DMS79 treated with DMSO at 0.1 percent for 48 hours (cell line): ENCODE measurements around the gene MOCS3.
"Not testable (repeated sequence)": the region's sequence is repeated elsewhere in the genome, so short reads cannot be mapped to it uniquely, and the experiment has no call there.

Experiments
- DNase-seq: peaks from one replicate; lab custom pipeline; 2025; lab: John Stamatoyannopoulos, UW

The MOCS3 gene

GRCh38 chr20:50932016-50932485 is 26.6 kb upstream of the MOCS3 start:
- DNase-seq: no peak

DNA sequence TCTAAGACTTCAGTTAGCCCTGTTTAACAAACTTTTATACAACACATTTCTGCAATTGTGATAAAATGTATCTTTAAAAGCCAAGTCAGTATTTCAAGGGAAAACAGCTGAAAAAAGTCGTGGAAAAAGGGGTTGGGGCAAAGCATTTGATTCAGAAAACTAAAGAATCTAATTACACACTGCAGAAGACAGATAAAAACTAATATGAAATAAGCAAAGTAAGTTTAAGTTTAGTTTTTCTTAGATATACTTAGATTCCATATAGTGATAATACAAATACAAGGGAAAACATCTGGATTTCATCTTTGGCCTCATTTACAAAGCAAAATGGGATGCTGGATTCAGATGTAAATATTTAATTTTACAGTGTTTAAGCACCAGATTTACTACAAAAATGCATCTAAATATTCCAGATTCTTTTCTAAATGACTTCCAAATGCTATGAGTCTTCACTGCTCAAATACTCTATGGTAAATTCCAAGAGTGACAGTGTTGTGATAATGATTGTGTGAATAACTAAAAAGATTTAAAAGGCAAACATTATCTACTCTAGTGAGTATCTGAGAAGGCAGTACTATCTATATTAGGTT is 25.8 kb upstream of the MOCS3 start:
- no peak for DNase-seq

DNA sequence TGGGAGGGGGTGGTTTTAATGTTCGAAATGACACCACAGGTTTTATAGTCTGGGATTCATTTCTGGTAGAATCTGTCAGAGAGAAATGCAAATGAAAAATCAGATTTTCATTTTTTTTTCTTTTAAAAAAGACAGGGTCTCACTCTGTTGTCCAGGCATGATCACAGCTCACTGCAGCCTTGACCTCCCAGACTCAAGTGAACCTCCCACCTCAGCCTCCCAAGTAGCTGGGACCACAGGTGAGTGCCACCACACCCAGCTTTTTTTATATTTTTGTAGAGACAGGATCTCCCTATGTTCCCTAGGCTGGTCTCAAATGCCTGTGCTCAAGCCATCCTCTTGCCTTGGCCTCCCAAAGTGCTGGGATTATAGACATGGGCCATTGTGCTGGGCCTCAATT is 25.0 kb upstream of the MOCS3 start:
- DNase-seq: no peak

- DNase-seq: no peak
These were observed 15.5 kb upstream of the MOCS3 start for GRCh38 chr20:50943069-50943468.

DNA sequence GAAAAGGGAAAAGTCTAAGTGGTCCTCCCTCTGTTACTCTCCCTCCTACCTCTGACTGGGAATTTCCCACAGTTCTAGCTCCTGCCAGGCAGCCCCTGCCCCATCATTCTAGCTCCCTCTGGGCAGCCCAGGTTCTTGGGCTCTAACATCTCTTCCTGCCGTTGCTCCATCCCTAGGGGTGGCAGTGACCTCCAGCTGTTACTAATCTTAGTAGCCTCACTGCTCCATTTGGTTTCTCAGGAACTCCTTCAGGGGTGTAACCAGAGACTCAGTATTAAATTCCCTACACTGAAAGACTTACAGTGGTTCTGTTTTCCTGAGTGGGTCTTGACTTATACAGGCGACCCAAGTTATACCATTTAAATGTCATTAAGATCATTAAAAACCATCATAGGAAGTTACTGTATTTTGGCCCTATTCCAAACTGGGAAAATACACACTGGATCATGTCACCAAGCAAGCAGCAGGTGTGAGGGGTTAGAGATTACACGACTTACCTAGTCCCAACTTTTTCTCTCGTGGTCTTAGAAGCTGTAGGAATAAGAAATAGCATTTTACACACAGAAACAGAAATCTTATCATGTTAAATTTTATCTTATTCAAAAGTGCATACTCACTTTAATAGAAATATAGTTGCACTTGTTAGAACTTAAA is 10.4 kb upstream of the MOCS3 start:
- no peak for DNase-seq

DNA sequence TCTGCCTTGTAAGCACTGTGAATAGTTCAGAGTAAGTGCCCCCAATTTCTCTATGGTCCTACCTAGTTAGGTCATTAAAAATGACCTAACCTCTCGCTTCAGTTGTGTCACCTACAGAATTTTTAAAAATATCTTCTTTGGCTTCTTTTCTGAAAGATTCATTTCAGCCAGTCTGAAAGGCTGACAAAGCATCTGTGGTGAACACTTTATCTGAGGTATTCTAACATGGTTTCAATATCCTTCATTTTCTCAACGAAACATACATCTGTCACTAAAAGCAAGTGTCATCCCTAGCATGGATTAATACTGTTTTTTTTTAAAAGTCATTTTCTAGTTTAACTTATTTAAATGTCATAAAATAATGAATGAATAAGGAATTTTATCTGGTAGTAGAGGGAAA is 5.4 kb upstream of the MOCS3 start:
- no peak for DNase-seq

DNA sequence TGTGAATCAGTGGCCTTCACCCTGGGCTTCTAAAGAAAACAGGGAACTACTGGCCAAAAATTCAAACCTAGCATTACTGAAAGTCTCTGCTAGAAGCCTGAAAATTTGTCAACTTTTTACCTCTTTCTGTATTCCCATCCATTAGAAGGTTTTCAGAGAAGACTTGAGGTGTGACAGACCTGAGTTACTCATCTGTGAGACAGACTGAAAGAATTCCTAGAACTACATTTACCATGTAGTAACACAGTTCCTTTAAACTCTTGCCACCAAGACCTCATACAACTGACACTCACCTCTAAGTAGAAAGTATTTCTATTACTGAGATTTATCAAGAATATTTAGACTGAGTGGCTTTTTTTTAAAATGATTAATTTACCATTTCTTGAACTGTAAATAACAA is 4.8 kb upstream of the MOCS3 start:
- DNase-seq: no peak

- DNase-seq: no peak
These were observed 1.3 kb upstream of the MOCS3 start for GRCh38 chr20:50957276-50957675.

DNA sequence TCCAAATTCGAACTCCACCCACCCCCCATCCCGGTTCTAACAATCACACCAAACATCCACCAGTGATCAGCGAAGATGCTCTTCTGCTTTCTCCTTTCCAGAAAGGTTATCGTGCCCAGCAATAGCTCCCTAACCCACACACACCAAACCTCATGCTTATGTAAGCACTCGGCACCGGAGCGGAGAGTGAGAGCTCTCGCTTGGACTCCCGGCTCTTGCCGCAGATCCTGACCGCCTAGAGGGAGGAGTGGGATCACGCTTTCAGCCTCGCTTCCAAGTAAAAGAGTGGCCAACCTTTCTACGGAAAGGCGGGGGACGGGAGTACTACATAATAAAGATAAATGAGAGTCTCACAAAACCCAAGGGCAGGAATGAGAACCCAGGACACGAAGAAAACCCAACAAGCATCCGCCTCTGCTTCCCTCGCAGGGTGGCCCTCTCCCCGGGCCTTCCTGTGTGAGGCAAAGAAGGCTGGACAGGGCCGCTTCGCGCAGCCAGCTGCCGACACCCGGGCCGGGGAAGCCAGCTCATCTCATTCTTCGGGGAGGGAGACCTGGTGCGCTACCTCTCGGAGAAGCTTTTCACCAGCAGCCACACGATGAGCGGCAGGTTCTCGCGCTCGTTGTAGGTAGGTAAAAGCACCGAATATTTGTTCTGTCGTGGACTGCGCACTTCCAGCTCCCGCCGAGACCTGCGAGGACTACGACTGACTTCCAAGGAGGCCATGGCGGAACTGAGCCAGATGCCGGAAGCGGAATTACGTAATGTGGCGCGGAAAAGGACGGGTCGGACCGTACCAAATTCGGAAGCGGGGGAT is 612 bp upstream of the MOCS3 start, which contains the start of gene DPM1:
Gene DPM1, minus strand, starts transcription at position 735 of the 817 bp plus-strand sequence. Its CDS starts 9 bp downstream, at position 726.
- DNase-seq: peak; percentile 19

GRCh38 chr20:50959543-50960126 is 1.0 kb downstream of the MOCS3 start:
- no peak for DNase-seq

- no peak for DNase-seq
These were observed 9.0 kb downstream of the MOCS3 start for GRCh38 chr20:50967586-50967985.

DNA sequence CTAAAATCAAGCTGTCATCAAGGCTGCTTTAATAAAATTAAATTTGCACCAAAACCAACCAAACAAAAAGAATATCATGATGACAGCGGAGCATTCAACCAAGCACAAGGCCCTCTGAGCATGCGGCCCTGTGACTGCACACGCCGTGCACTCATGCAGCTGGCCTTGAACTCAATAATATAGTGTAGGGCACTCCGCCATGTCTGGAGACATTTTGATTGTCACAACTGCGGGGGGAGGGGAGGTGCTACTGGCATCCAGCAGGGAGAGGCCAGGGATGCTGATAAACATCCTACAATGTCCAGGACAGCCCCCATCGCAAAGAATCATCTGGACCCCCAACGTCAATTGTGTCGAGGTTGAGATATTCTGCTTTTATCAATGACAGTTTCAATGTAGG is 9.7 kb downstream of the MOCS3 start:
- no peak for DNase-seq

- no peak for DNase-seq
These were observed 10.8 kb downstream of the MOCS3 start for GRCh38 chr20:50969435-50969834.

- no peak for DNase-seq
These were observed 11.3 kb downstream of the MOCS3 start for GRCh38 chr20:50969912-50970311.

DNA sequence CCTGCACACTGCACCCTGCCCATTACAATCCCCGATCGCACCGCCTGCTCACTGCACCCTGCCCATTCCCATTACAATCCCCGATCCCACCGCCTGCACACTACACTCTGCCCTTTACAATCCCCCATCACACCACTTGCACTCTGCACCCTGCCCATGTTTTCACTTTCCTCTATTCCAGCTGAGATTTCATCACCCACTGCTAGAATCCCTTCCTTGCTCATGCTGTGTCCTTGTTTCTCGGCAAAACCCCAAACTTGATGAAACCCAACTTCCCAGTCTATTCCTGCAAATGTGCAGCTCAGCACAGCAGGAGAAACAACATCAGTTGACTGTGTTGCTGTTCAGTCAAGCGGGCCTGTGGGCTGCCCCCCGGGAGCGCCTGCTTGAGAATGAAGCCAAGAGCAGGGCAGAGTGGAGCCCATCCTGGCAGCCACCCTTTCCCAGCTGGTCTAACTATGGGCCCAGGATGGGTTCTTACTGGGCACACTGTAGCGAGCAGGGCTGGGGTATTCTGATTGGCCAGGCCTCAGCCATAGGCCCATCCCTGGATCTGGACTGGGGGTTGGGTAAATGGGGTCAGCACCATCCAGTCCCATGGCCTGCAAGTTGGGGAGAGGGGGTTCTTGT is 17.2 kb downstream of the MOCS3 start:
- DNase-seq: no peak

DNA sequence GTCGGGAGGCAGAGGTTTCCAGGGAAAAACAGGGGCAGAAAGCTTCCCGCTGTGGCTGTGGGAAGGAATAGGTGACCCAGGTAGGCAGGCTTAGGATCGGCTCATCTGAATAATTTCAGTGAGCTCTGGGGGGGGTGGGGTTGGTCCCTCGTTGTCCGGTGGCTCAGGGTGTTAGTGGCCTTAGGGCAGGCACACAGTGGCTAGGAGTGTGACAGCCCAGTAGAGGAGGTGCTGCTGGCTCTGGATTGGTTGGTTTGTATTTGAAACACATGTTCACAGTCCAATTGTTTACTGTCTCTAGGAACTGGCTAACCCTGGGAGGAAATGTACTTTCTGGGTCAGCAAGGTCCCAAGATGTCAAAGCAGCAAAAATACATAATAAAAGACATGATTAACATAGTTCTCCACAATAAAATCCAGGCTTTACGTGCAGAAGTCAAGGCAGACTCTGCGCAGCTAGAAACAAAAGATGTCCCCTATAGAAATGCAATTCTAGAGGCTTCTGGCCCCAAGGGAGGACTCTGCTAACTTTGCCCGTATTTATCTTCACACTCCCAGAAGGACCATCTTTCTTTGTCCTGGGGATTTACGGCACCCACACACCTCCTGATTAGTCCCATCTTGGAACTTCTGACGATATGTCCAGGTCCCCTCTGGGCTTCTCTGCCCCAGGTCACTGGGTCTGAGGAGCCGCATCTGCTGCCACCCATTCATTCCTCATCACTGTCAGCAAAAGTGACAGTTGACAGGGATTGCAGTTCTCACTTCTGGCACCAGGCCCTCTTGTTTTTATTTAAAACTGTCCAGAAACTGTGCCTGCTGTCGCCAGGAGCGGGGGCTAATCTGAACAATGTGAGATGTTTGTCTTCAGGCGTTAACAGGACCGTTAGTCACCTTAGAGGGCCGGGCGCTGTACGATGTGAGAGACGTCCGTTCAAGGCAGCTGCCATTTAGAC is 18.7 kb downstream of the MOCS3 start:
- DNase-seq: no peak

DNA sequence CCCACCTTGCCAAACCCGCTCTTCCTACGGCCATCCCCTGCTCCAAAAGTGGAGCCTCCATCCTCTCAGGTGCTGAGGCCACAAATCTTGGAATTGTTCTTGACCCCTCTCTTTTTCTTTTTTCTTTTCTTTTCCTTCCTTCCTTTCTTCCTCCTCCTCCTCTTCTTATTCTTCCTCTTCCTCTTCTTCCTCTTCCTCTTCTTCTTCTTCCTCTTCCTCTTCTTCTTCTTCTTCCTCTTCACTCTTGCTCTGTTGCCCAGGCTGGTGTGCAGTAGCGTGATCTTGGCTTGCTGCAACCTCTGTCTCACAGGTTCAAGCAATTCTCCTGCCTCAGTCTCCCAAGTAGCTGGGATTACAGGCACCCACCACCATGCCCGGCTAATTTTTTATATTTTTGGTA is 19.9 kb downstream of the MOCS3 start:
- not testable (repeated sequence) for DNase-seq

- no peak for DNase-seq
These were observed 21.6 kb downstream of the MOCS3 start for GRCh38 chr20:50980071-50980681.

DNA sequence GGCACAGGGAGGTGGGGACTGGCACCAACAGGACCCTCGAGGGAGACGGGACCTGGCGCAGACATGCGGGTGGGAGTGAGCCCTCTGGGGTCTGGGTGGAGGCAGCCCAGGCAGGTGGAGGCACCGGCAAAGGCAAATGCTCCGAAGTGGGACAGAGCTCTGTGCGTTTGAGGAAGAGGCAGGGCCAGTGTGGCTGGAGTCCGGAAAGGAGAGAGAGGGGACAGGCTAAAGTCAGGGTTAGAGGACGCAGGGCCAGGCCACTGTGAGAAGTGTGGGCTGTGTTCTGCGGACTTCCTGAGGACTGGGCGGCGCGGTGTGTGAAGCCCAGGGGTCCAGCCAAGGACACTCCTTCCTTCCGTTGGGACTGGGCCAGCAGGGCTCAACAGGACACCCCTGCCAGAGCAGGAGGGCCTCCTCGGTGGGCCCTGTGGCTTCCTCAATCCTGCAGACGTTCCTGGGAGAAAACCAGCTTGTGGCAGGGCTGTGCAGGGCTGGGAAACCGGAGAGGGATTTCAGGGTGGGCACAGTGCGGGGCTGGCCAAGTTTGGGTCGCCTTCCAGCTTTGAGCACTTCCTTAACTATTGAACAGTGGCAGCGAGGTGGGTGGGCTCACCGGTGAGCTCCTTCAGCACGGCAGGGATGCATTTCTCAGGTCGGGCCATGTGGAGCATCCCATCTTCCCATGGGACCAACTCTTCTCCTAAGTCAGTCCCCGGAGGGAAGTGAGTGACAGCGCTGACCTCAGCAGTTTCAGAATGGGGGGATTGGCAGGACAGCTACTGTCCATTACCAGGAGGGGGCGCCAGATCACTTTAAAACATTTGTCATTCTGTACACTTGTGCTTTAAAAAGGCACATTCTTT is 22.5 kb downstream of the MOCS3 start:
- DNase-seq: no peak

DNA sequence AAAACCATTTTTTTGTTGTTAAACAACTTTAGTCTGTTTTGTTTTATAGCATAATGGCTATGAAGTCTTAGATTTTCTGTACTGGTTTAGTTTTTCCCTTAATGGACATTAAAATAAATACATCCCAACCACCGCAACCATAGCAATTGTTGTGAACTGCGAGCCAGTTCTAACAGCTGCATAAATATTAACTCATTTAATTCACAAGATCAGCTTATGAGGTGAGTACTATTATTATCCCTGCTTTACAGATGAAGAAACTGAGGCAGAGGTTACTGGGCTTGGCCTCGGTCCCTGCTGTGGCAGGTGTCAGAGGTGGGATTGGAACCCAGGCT is 23.1 kb downstream of the MOCS3 start:
- no peak for DNase-seq
